GM12875 (cell line): Measurements from ENCODE around the gene SLC12A5.

Experiments used
- H3K4me3 ChIP-seq: one replicate; pipeline ENCODE4 v1.5.1; 2011; ENCODE audit warnings: low read depth, low read length, control low read depth
- TF ChIP-seq, protein P1 (sequence below): IDR thresholded peaks from 2 replicates; pipeline ENCODE4 v1.5.1; 2011; ENCODE audit warnings: low read depth, mild to moderate bottlenecking, control low read depth, inconsistent platforms, low read length, moderate library complexity, borderline replicate concordance; ENCODE audit not compliant: insufficient read depth

The SLC12A5 gene

DNA sequence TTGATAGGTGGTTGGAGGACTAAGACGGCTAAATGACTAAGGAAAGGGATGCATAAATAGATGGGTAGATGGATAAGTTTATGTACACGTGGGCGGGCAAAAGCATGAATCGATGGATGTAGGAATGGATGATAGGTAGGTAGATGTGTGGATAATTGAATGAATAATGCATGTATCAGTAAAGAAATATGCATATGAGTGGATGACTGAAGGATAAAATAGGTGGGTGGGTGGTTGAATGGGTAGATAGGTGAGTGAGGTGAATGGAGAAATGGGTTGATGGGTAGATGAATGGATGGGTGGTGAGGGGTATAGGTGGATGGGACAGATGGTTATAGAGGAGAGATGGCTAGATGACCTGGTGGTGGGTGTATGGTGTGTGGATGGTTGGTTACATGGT is 20.2 kb downstream of the SLC12A5 start:
- H3K4me3 ChIP-seq, result no peak overlapping the region
- TF ChIP-seq, protein P1, sequence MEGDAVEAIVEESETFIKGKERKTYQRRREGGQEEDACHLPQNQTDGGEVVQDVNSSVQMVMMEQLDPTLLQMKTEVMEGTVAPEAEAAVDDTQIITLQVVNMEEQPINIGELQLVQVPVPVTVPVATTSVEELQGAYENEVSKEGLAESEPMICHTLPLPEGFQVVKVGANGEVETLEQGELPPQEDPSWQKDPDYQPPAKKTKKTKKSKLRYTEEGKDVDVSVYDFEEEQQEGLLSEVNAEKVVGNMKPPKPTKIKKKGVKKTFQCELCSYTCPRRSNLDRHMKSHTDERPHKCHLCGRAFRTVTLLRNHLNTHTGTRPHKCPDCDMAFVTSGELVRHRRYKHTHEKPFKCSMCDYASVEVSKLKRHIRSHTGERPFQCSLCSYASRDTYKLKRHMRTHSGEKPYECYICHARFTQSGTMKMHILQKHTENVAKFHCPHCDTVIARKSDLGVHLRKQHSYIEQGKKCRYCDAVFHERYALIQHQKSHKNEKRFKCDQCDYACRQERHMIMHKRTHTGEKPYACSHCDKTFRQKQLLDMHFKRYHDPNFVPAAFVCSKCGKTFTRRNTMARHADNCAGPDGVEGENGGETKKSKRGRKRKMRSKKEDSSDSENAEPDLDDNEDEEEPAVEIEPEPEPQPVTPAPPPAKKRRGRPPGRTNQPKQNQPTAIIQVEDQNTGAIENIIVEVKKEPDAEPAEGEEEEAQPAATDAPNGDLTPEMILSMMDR, result no peak

DNA sequence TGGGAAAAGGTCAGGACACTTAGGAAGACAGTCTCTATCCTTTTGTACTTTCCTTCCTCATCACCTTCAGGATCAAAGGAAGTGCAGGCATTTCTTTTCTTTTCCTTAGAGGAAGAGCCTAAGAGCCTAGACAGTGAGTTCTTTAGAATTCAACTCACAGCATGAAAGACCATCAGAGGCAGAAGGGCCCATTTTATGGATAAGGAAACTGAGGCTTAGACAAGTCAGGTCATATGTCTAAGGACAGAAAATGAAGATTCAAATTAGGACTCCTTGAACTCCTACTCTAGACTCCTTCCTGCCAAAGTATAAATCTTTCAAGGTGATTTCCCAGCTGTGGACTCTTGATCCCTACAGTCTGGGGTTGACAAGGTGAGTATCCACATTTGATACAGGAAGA is 20.8 kb downstream of the SLC12A5 start:
- TF ChIP-seq, protein P1, result no peak
- H3K4me3 ChIP-seq, result no peak overlapping the region

DNA sequence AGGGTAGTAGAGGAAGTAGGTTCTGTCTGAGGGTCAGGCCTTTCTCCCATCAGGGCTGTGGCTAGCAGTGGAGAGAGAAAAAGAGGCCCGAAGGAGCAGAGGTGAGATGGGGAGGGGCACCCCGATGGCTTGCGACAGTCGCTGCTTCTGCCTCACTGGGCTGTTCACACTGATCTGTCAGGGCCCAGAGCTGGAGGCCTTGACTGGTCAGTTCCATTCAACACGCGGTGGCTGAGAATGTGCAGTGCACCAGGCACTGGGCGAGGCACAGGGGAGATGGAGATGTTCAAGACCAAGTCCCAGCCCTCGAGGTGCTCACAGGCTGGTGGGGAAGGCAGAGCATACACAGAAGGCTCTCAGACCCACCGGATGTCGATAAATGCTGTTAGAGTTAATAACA is 21.4 kb downstream of the SLC12A5 start:
- TF ChIP-seq, protein P1, result no peak
- H3K4me3 ChIP-seq, result no peak overlapping the region

DNA sequence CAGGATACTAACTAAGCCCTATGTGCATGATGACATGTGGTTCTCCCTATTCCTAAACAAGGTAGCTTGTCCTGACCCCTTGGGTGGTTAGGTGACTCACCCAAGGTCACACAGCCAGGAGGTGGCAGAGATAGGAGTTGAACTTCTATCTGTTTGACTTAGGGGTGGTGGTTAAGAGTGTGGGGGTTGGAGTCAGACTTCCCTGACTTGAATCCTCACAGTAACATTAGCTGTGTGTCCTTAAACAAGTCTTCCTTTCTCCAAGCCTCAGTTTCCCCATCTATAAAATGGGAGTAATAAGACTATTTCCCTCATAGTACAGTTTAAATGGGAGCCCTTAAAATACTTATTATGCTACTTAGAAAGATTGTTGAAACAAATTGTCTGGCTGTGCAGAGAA is 21.9 kb downstream of the SLC12A5 start:
- no peak overlapping the region for H3K4me3 ChIP-seq
- TF ChIP-seq, protein P1, result no peak

DNA sequence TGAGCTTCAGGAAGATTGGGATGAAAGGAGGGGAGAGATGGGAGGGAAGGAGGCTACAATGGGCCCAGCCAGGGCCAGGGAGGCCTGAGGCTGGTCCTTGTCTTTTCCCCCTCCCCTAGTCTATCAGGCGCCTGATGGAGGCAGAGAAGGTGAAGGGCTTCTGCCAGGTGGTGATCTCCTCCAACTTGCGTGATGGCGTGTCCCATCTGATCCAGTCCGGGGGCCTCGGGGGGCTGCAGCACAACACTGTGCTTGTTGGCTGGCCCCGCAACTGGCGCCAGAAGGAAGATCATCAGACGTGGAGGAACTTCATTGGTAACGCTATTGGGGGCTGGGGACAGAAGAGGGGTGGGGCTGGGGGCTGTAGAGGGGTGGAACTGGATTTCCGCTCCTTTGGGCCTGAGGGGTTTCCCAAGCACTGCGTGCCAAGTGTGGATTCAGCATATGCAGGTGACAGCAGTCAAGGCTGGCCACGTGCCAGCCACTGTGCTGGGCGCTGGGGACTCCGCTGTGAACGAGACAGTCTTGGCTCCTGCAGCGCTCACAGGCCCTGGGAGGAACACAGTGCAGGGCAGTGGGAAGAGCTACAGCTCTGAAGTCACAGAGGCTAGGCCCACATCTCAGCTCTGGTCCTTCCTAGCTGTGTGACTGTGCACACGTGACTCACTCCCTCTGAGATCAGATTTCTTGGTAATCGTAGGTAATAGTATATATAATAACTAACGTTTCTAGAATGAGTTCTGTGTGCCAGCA is 22.7 kb downstream of the SLC12A5 start:
- TF ChIP-seq, protein P1, result no peak
- H3K4me3 ChIP-seq, result no peak overlapping the region

DNA sequence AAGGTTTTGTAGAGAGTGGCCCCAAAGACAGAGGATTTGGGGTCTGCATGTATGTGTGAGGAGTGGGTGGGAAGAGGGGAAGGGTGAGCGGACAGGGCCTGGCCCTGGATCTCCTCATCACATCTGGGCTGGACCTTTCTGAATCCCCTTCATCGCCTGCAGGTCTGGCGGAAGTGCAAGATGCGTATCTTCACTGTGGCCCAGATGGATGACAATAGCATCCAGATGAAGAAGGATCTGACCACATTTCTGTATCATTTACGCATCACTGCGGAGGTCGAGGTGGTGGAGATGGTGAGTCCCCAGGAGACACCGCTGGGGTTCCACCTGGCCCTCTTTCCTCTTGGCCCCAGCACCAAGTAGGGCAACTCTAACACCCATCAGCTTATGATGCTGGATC is 24.4 kb downstream of the SLC12A5 start:
- TF ChIP-seq, protein P1, result no peak

DNA sequence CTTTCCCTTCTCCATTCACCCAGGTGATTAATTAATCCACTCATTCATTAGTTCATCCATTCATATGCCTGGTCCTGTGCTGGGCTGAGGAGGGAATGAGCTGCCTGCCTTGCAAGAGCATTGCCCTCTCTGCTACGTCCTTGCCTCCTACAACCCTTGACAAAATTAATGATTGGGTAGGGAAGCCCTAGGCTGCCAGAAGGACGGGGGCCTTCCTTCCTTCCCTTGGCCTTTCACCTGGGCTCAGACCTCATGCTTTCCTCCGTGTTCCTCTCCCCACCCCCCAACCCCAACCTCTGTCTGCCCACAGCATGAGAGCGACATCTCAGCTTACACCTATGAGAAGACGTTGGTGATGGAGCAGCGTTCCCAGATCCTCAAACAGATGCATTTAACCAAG is 25.6 kb downstream of the SLC12A5 start:
- no peak overlapping the region for H3K4me3 ChIP-seq
- TF ChIP-seq, protein P1, result no peak

More for the DNA sequence above, 24.4 kb downstream of the SLC12A5 start:
- no peak overlapping the region for H3K4me3 ChIP-seq
